ENCODE measurements around the gene FAM20B.

FAM20B gene

GRCh38 chr1:179108644-179109043 lies 83.0 kb downstream of the FAM20B start:
- no peak for DNase-seq (ENCODE audit: low read depth)
- TF ChIP-seq CTCF (IDR thresholded peaks at IDR 0.05; ENCODE audit: control insufficient read depth, insufficient read depth, low read depth, low read length, missing control alignments): no peak
- H3K4me3 ChIP-seq (ENCODE audit: control insufficient read depth, low read depth, low read length): no peak overlapping the region

DNA sequence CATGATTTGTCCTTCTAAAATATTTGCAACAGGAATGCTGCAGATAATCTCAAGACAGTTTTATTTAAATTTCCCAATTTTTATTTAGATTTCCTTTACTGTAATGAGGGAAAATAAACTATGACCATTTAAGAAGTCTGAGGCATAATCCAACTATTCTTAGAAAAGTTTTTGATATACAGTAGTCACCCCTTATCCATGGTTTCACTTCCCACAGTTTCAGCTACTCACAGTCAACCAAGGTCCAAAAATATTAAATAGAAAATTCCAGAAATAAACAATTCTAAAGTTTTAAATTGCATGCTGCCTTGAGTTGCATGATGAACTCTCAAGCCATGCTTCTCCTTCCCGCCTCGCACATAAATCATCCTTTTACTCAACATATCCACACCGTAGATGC lies 89.5 kb downstream of the FAM20B start:
- no peak overlapping the region for H3K4me3 ChIP-seq (ENCODE audit: control insufficient read depth, low read depth, low read length)
- no peak for DNase-seq (ENCODE audit: low read depth)
- no peak for TF ChIP-seq CTCF (IDR thresholded peaks at IDR 0.05; ENCODE audit: control insufficient read depth, insufficient read depth, low read depth, low read length, missing control alignments)

- no peak for DNase-seq (ENCODE audit: low read depth)
- H3K4me3 ChIP-seq (ENCODE audit: control insufficient read depth, low read depth, low read length): no peak overlapping the region
- TF ChIP-seq CTCF (IDR thresholded peaks at IDR 0.05; ENCODE audit: control insufficient read depth, insufficient read depth, low read depth, low read length, missing control alignments): no peak
Measured at GRCh38 chr1:179119513-179119912, 93.8 kb downstream of the FAM20B start.

- no peak for TF ChIP-seq CTCF (IDR thresholded peaks at IDR 0.05; ENCODE audit: control insufficient read depth, insufficient read depth, low read depth, low read length, missing control alignments)
- DNase-seq (ENCODE audit: low read depth): no peak
- no peak overlapping the region for H3K4me3 ChIP-seq (ENCODE audit: control insufficient read depth, low read depth, low read length)
Measured at GRCh38 chr1:179120736-179121135, 95.0 kb downstream of the FAM20B start.

DNA sequence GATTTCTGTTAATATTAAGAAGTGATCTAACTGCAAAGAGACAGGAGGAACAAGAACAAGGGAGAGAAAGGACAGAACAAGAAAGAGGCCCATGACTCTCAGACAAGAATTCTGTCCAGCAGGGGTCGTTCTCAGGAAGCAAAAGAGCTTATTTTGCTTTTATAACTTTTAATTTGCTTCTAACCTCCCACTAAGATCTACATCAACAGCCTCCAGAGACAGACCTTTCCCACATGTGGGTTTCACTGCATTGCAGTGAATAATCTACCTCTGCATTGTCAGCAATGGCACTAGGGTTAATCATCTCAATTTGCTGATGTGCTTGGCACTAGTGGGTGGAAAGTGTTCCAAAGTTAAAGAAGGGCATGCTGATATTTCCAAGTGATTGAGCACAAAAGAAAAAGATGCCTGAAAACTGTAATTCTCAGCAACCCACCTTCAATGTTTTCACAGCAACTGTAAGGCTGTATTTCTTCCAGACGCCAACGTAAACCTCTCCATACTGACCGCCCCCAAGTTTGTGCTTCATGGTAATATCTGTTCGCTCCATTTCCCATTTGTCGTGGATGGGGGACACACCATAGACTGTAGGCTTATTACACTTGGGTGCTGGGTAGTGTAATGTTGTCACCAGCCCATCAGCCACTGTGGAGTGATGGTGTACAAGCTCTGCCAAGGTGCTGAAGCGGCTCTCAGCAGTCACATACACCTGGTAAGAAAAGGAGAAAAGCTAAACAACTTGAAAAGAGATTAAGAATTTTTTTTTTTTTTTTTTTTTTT lies 95.7 kb downstream of the FAM20B start:
- peak; percentile 46 for DNase-seq (ENCODE audit: low read depth)
- no peak overlapping the region for H3K4me3 ChIP-seq (ENCODE audit: control insufficient read depth, low read depth, low read length)
- peak; percentile 65 for TF ChIP-seq CTCF (IDR thresholded peaks at IDR 0.05; ENCODE audit: control insufficient read depth, insufficient read depth, low read depth, low read length, missing control alignments)

DNA sequence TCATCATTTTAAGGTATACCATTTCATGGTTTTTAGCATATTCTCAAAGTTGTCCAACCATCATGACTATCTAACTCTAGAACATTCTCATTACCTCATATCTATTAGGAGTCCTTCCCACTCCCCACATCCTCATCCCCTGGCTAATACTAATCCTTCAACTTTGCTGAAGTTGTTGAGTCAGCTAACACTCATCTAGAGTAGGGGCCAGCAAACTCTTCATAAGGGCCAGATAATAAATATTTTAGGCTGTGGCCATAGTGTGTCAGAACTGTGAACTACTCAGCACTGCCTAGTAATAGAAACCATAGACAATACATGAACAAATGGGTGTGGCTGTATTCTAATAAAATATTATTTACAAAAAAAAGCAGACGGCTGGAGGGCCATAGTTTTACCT lies 99.2 kb downstream of the FAM20B start:
- TF ChIP-seq CTCF (IDR thresholded peaks at IDR 0.05; ENCODE audit: control insufficient read depth, insufficient read depth, low read depth, low read length, missing control alignments): no peak
- H3K4me3 ChIP-seq (ENCODE audit: control insufficient read depth, low read depth, low read length): no peak overlapping the region
- DNase-seq (ENCODE audit: low read depth): no peak

All from AG09309 (cell line).